Spinal cord (tissue), 10 donors: ENCODE measurements around the gene FCAMR. TPM values are rescaled to one million over a fixed set of nuclear protein-coding genes. Genes with fewer than 3 reads are reported as not detected.

Experiments used
- DNase-seq, 6 donors: peaks; one replicate each; pipeline versions ENCODE4 v3.0.0 to v3.0.0-alpha.2; 2013 to 2015; ENCODE audit warnings: low spot score in 6 of 6, low read depth in 4 of 6
- H3K27ac ChIP-seq: one replicate; pipeline ENCODE4 v1.5.1; 2013; ENCODE audit warnings: low read depth, low read length, control low read depth
- H3K27me3 ChIP-seq: one replicate; pipeline ENCODE4 v1.6.1; 2013; ENCODE audit warnings: low read length; ENCODE audit not compliant: control insufficient read depth, insufficient read depth
- H3K36me3 ChIP-seq: one replicate; pipeline ENCODE4 v1.6.1; 2013; ENCODE audit warnings: low read length; ENCODE audit not compliant: control insufficient read depth, insufficient read depth
- H3K4me1 ChIP-seq: one replicate; pipeline ENCODE4 v1.6.1; 2013; ENCODE audit warnings: low read length; ENCODE audit not compliant: control insufficient read depth, insufficient read depth
- H3K4me3 ChIP-seq: one replicate; pipeline ENCODE4 v1.5.1; 2013; ENCODE audit warnings: low read depth, low read length, control low read depth
- H3K9me3 ChIP-seq: one replicate; pipeline ENCODE4 v1.6.1; 2013; ENCODE audit warnings: low read length; ENCODE audit not compliant: control insufficient read depth, insufficient read depth
- WGBS: methylation state at CpG from one replicate; pipeline ENCODE4 v1.1.5; 2013; ENCODE audit warnings: missing lambda C conversion rate; ENCODE audit not compliant: insufficient coverage; 5-methylcytosine and 5-hydroxymethylcytosine counted together
- polyA plus RNA-seq, 2 donors: library from polyadenylated mRNA; unstranded; fragments of 120-200 nt; gene quantifications; one replicate each; pipeline ENCODE4 v1.2.1, GENCODE V29; 2013; ENCODE audit not compliant: insufficient read length in 2 of 2
- total RNA-seq, 2 donors: library from RNA; depleted of rRNA in 1 of 2; stranded (reverse); fragments of 120-200 nt in 1 of 2; fragments of >200 nt in 1 of 2; gene quantifications; one replicate each; pipeline versions ENCODE4 v1.2.3 to v1.2.4, GENCODE V29; 2013 to 2014
- donor health status: healthy.

FCAMR gene
- total and polyA plus RNA-seq, 4 donors: 0.12 to 0.20 TPM; not detected in 2

GRCh38 chr1:207009945-207010344 lies 39.7 kb upstream of the FCAMR start:
- Histone ChIP-seq H3K27ac (no peak overlapping the region), H3K4me1 (no peaks in the 10 kb centered on the region), H3K9me3 (no peaks in the 10 kb centered on the region), H3K4me3 (no peak overlapping the region), H3K36me3 (no peaks in the 10 kb centered on the region), H3K27me3 (no peaks in the 10 kb centered on the region)
- DNase-seq: peak in 1 of 6 donors; percentile 3
- 85% methylated on average over 6 of the region's 7 CpGs for WGBS

GRCh38 chr1:207009182-207009850 lies 39.1 kb upstream of the FCAMR start:
- no peak overlapping the region for H3K27ac ChIP-seq
- H3K36me3 ChIP-seq: no peaks in the 10 kb centered on the region
- H3K4me3 ChIP-seq: no peak overlapping the region
- DNase-seq: no peak
- no peaks in the 10 kb centered on the region for H3K27me3 ChIP-seq
- H3K4me1 ChIP-seq: no peaks in the 10 kb centered on the region
- WGBS: 93% methylated on average over 10 of the region's 10 CpGs
- H3K9me3 ChIP-seq: no peaks in the 10 kb centered on the region

- no peaks in the 10 kb centered on the region for H3K27me3 ChIP-seq
- H3K36me3 ChIP-seq: no peaks in the 10 kb centered on the region
- no peaks in the 10 kb centered on the region for H3K4me1 ChIP-seq
- H3K27ac ChIP-seq: peak overlapping the region; percentile 69
- WGBS: 42% methylated on average over 2 of the region's 5 CpGs
- H3K4me3 ChIP-seq: no peak overlapping the region
- DNase-seq: peak in 1 of 6 donors; percentile 36
- no peaks in the 10 kb centered on the region for H3K9me3 ChIP-seq
Observed at GRCh38 chr1:207007352-207008033, 37.2 kb upstream of the FCAMR start.

GRCh38 chr1:207006914-207007313 lies 36.7 kb upstream of the FCAMR start:
- WGBS: 79% methylated on average over 2 of the region's 3 CpGs
- no peaks in the 10 kb centered on the region for H3K27me3 ChIP-seq
- H3K4me1 ChIP-seq: no peaks in the 10 kb centered on the region
- DNase-seq: no peak
- H3K9me3 ChIP-seq: no peaks in the 10 kb centered on the region
- H3K4me3 ChIP-seq: no peak overlapping the region
- H3K36me3 ChIP-seq: no peaks in the 10 kb centered on the region
- H3K27ac ChIP-seq: peak overlapping the region; percentile 69

- no peak for DNase-seq
- Histone ChIP-seq H3K4me3 (no peak overlapping the region), H3K9me3 (no peaks in the 10 kb centered on the region), H3K27me3 (no peaks in the 10 kb centered on the region), H3K27ac (no peak overlapping the region), H3K4me1 (no peaks in the 10 kb centered on the region), H3K36me3 (no peaks in the 10 kb centered on the region)
- WGBS: 89% methylated on average over 2 of the region's 3 CpGs
Observed at GRCh38 chr1:207006083-207006482, 35.8 kb upstream of the FCAMR start.

- DNase-seq: peak in 2 of 6 donors; percentile 33 to 35
- Histone ChIP-seq H3K4me1 (no peaks in the 10 kb centered on the region), H3K36me3 (no peaks in the 10 kb centered on the region), H3K4me3 (no peak overlapping the region), H3K27me3 (no peaks in the 10 kb centered on the region), H3K27ac (no peak overlapping the region), H3K9me3 (no peaks in the 10 kb centered on the region)
- 35% methylated on average over 7 of the region's 9 CpGs for WGBS
Observed at GRCh38 chr1:207004931-207005830, 34.9 kb upstream of the FCAMR start.

GRCh38 chr1:207003210-207003609 lies 33.0 kb upstream of the FCAMR start:
- WGBS: 69% methylated on average over 4 of the region's 4 CpGs
- no peaks in the 10 kb centered on the region for H3K4me1 ChIP-seq
- no peaks in the 10 kb centered on the region for H3K36me3 ChIP-seq
- no peak overlapping the region for H3K27ac ChIP-seq
- no peak for DNase-seq
- H3K9me3 ChIP-seq: no peaks in the 10 kb centered on the region
- H3K27me3 ChIP-seq: no peaks in the 10 kb centered on the region
- H3K4me3 ChIP-seq: no peak overlapping the region

- Histone ChIP-seq H3K27ac (no peak overlapping the region), H3K4me3 (no peak overlapping the region), H3K27me3 (no peaks in the 10 kb centered on the region), H3K9me3 (no peaks in the 10 kb centered on the region), H3K4me1 (no peaks in the 10 kb centered on the region), H3K36me3 (no peaks in the 10 kb centered on the region)
- WGBS: 75% methylated on average over 1 of the region's 1 CpG
- DNase-seq: no peak
Observed at GRCh38 chr1:207002724-207003146, 32.5 kb upstream of the FCAMR start.

GRCh38 chr1:207001492-207002245 lies 31.4 kb upstream of the FCAMR start:
- H3K36me3 ChIP-seq: no peaks in the 10 kb centered on the region
- H3K4me1 ChIP-seq: no peaks in the 10 kb centered on the region
- H3K9me3 ChIP-seq: no peaks in the 10 kb centered on the region
- H3K4me3 ChIP-seq: no peak overlapping the region
- no peak for DNase-seq
- H3K27ac ChIP-seq: no peak overlapping the region
- 92% methylated on average over 2 of the region's 5 CpGs for WGBS
- H3K27me3 ChIP-seq: no peaks in the 10 kb centered on the region
